GM18507 (cell line): ENCODE measurements around the gene HCAR1.
"Not testable (repeated sequence)": the region's sequence is repeated elsewhere in the genome, so short reads cannot be mapped to it uniquely, and the experiment has no call there.

Experiments
- DNase-seq: peaks from one replicate; pipeline ENCODE4 v3.0.0; 2011; ENCODE audit warnings: low read depth; ENCODE audit not compliant: insufficient read length; ENCODE audit errors: extremely low spot score
- FAIRE-seq: peaks from 2 replicates; lab custom pipeline; 2011; peaks lifted over from hg19 to GRCh38; lab: Jason Lieb, UNC

Gene HCAR1

GRCh38 chr12:122724641-122725243, 5.9 kb downstream of the HCAR1 start:
- FAIRE-seq, result peak; percentile 89

GRCh38 chr12:122722387-122722786, 8.3 kb downstream of the HCAR1 start:
- DNase-seq, result no peak
- FAIRE-seq, result no peak

More at GRCh38 chr12:122724641-122725243, 5.9 kb downstream of the HCAR1 start:
- no peak for DNase-seq

- FAIRE-seq, result peak; percentile 45
- no peak for DNase-seq
Measured at GRCh38 chr12:122721057-122721545, 9.5 kb downstream of the HCAR1 start.

- peak; percentile 55 for FAIRE-seq
- DNase-seq, result not testable (repeated sequence)
Measured at GRCh38 chr12:122716658-122717057, 14.0 kb downstream of the HCAR1 start, which contains the start of gene HCAR3. Gene HCAR3 (minus strand): TSS chr12:122716811. CDS start chr12:122716737, 74 bp downstream.

GRCh38 chr12:122715211-122715610, 15.4 kb downstream of the HCAR1 start:
- not testable (repeated sequence) for DNase-seq, FAIRE-seq

- peak; percentile 70 for FAIRE-seq
- not testable (repeated sequence) for DNase-seq
Measured at GRCh38 chr12:122713491-122714188, 17.0 kb downstream of the HCAR1 start.

- not testable (repeated sequence) for FAIRE-seq, DNase-seq
Measured at GRCh38 chr12:122711266-122711665, 19.4 kb downstream of the HCAR1 start.

- not testable (repeated sequence) for FAIRE-seq, DNase-seq
Measured at GRCh38 chr12:122710341-122710740, 20.3 kb downstream of the HCAR1 start.

GRCh38 chr12:122709287-122709686, 21.4 kb downstream of the HCAR1 start:
- not testable (repeated sequence) for FAIRE-seq, DNase-seq

- DNase-seq, FAIRE-seq: not testable (repeated sequence)
Measured at GRCh38 chr12:122703841-122704240, 26.8 kb downstream of the HCAR1 start.

- FAIRE-seq, DNase-seq: not testable (repeated sequence)
Measured at GRCh38 chr12:122702890-122703611, 27.6 kb downstream of the HCAR1 start, which contains the start of gene HCAR2. Gene HCAR2 (minus strand): TSS chr12:122703357. CDS start chr12:122703283, 74 bp downstream.

- FAIRE-seq, DNase-seq: not testable (repeated sequence)
Measured at GRCh38 chr12:122701481-122701880, 29.2 kb downstream of the HCAR1 start.

- not testable (repeated sequence) for DNase-seq
- peak; percentile 66 for FAIRE-seq
Measured at GRCh38 chr12:122700038-122700710, 30.5 kb downstream of the HCAR1 start.

- DNase-seq, FAIRE-seq: not testable (repeated sequence)
Measured at GRCh38 chr12:122696922-122697321, 33.7 kb downstream of the HCAR1 start.

- FAIRE-seq, result no peak
- DNase-seq, result no peak
Measured at GRCh38 chr12:122691566-122691965, 39.1 kb downstream of the HCAR1 start.

GRCh38 chr12:122688291-122688690, 42.4 kb downstream of the HCAR1 start:
- FAIRE-seq, result no peak

GRCh38 chr12:122687086-122687485, 43.6 kb downstream of the HCAR1 start:
- FAIRE-seq (no peak), DNase-seq (no peak)

More at GRCh38 chr12:122688291-122688690, 42.4 kb downstream of the HCAR1 start:
- no peak for DNase-seq

GRCh38 chr12:122686538-122686937, 44.1 kb downstream of the HCAR1 start:
- FAIRE-seq (no peak), DNase-seq (no peak)

- DNase-seq, result no peak
Measured at GRCh38 chr12:122684297-122684813, 46.3 kb downstream of the HCAR1 start.

More at GRCh38 chr12:122684297-122684813, 46.3 kb downstream of the HCAR1 start:
- FAIRE-seq, result no peak
